Loucy (cell line): ENCODE data around the gene GBP2.
"Not testable (repeated sequence)": the region's sequence is repeated elsewhere in the genome, so short reads cannot be mapped to it uniquely, and the experiment has no call there.

Source experiments
- H2AFZ ChIP-seq: fragments of 200-600 bp; sonication (generic); 2 replicates; pipeline ENCODE4 v1.6.0; 2016; ENCODE audit warnings: antibody characterized with exemption, mild to moderate bottlenecking, low read length, moderate library complexity
- H3F3A ChIP-seq: fragments of 200-600 bp; 2 replicates; pipeline ENCODE4 v1.6.0; 2016; ENCODE audit warnings: antibody characterized with exemption, low read depth, mild to moderate bottlenecking
- H3K27me3 ChIP-seq: fragments of 200-600 bp; sonication (generic); 2 replicates; pipeline ENCODE4 v1.6.1; 2014; ENCODE audit warnings: low read length, mild to moderate bottlenecking; ENCODE audit not compliant: insufficient read depth, poor library complexity, severe bottlenecking
- H3K36me3 ChIP-seq: fragments of 200-600 bp; sonication (generic); 2 replicates; pipeline ENCODE4 v1.6.1; 2016; ENCODE audit warnings: low read length; ENCODE audit not compliant: insufficient read depth
- H3K4me1 ChIP-seq: fragments of 200-600 bp; sonication (generic); 2 replicates; pipeline ENCODE4 v1.5.1; 2014; ENCODE audit warnings: low read length, mild to moderate bottlenecking; ENCODE audit not compliant: insufficient read depth, poor library complexity, severe bottlenecking
- H3K4me2 ChIP-seq: fragments of 200-600 bp; sonication (generic); 2 replicates; pipeline ENCODE4 v1.6.0; 2014; ENCODE audit warnings: antibody characterized with exemption, low read length, low read depth, mild to moderate bottlenecking; ENCODE audit not compliant: poor library complexity, severe bottlenecking
- H3K4me3 ChIP-seq: fragments of 200-600 bp; sonication (generic); 2 replicates; pipeline ENCODE4 v1.5.1; 2014; ENCODE audit warnings: low read length, mild to moderate bottlenecking, mixed read lengths; ENCODE audit not compliant: poor library complexity, severe bottlenecking
- H3K79me2 ChIP-seq: fragments of 200-600 bp; sonication (generic); 2 replicates; pipeline ENCODE4 v1.6.1; 2014; ENCODE audit warnings: low read length; ENCODE audit not compliant: insufficient read depth
- H3K9ac ChIP-seq: fragments of 200-600 bp; sonication (generic); 2 replicates; pipeline ENCODE4 v1.6.0; 2014; ENCODE audit warnings: mild to moderate bottlenecking, low read depth, low read length, moderate library complexity; ENCODE audit not compliant: poor library complexity, severe bottlenecking
- H3K9me2 ChIP-seq: fragments of 200-600 bp; sonication (generic); replicated peaks from 2 replicates; pipeline ENCODE4 v1.6.1; 2016; ENCODE audit warnings: low read depth, low read length, mixed read lengths
- H3K9me3 ChIP-seq: fragments of 200-600 bp; sonication (generic); 2 replicates; pipeline ENCODE4 v1.6.1; 2014; ENCODE audit warnings: mild to moderate bottlenecking, antibody characterized with exemption, low read length, low read depth; ENCODE audit not compliant: insufficient read depth
- H4K20me1 ChIP-seq: fragments of 200-600 bp; sonication (generic); 2 replicates; pipeline ENCODE4 v1.6.0; 2014; ENCODE audit warnings: antibody characterized with exemption, low read length, mild to moderate bottlenecking; ENCODE audit not compliant: insufficient read depth, poor library complexity, severe bottlenecking
- EZH2phosphoT487 ChIP-seq: fragments of 200-600 bp; IDR thresholded peaks from 2 replicates; pipeline ENCODE4 v1.6.1; 2018; ENCODE audit warnings: antibody characterized with exemption, mild to moderate bottlenecking, moderate library complexity, borderline replicate concordance
- TF ChIP-seq, protein P1 (sequence below): fragments of 200-600 bp; sonication (generic); conservative IDR thresholded peaks from 2 replicates; pipeline ENCODE4 v1.5.1; 2014; ENCODE audit warnings: mild to moderate bottlenecking, antibody characterized with exemption, low read length

The GBP2 gene

DNA sequence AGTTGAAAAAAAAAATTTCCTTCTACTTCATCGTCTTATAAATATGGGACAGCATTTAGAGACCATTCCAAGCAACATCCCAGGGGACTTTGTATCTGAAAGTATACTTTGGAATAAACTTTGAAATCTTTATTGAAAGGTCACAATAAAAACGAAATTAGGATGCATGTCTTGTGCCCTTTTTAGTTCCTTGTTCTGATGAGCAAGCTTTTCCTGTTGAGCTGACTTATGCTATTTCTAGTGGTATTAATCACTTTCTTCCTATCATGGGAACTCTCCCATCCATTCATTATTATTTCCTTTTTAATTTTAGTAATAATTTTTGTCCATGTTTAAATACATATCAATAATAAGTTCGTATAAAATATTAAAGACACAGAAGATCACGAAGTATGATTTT, 4.0 kb upstream of the GBP2 start:
- Histone ChIP-seq H3K36me3 (no peaks in the 10 kb centered on the region), H3K79me2 (no peaks in the 10 kb centered on the region), H3K9me2 (no peaks in the 10 kb centered on the region), H4K20me1 (no peaks in the 10 kb centered on the region), H3F3A (no peaks in the 10 kb centered on the region), H3K4me3 (no peak overlapping the region), H3K9ac (no peak overlapping the region), H2AFZ (peak overlapping the region; percentile 91; the same call in 1 of the 2 replicates), H3K9me3 (no peaks in the 10 kb centered on the region), H3K4me2 (peak overlapping the region; percentile 76), H3K4me1 (peaks cover 34% of the 10 kb centered on the region), H3K27me3 (no peaks in the 10 kb centered on the region)
- no peak for TF ChIP-seq EZH2phosphoT487
- TF ChIP-seq, protein P1, sequence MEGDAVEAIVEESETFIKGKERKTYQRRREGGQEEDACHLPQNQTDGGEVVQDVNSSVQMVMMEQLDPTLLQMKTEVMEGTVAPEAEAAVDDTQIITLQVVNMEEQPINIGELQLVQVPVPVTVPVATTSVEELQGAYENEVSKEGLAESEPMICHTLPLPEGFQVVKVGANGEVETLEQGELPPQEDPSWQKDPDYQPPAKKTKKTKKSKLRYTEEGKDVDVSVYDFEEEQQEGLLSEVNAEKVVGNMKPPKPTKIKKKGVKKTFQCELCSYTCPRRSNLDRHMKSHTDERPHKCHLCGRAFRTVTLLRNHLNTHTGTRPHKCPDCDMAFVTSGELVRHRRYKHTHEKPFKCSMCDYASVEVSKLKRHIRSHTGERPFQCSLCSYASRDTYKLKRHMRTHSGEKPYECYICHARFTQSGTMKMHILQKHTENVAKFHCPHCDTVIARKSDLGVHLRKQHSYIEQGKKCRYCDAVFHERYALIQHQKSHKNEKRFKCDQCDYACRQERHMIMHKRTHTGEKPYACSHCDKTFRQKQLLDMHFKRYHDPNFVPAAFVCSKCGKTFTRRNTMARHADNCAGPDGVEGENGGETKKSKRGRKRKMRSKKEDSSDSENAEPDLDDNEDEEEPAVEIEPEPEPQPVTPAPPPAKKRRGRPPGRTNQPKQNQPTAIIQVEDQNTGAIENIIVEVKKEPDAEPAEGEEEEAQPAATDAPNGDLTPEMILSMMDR: no peak

DNA sequence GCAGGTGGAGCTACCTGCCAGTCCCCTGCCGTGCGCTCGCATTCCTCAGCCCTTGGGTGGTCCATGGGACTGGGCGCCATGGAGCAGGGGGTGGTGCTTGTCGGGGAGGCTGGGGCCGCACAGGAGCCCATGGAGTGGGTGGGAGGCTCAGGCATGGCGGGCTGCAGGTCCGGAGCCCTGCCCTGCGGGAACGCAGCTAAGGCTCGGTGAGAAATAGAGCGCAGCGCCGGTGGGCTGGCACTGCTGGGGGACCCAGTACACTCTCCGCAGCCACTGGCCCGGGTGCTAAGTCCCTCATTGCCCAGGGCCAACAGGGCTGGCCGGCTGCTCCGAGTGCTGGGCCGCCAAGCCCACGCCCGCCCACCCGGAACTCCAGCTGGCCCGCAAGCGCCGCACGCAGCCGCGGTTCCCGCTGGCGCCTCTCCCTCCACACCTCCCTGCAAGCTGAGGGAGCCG, 2.1 kb upstream of the GBP2 start:
- not testable (repeated sequence) for H3K9ac ChIP-seq, H3K79me2 ChIP-seq, H3K4me3 ChIP-seq, H4K20me1 ChIP-seq, H3K27me3 ChIP-seq, H2AFZ ChIP-seq, H3K9me2 ChIP-seq, H3K36me3 ChIP-seq, H3K4me2 ChIP-seq, H3F3A ChIP-seq, H3K9me3 ChIP-seq
- peaks cover 40% of the 10 kb centered on the region for H3K4me1 ChIP-seq

DNA sequence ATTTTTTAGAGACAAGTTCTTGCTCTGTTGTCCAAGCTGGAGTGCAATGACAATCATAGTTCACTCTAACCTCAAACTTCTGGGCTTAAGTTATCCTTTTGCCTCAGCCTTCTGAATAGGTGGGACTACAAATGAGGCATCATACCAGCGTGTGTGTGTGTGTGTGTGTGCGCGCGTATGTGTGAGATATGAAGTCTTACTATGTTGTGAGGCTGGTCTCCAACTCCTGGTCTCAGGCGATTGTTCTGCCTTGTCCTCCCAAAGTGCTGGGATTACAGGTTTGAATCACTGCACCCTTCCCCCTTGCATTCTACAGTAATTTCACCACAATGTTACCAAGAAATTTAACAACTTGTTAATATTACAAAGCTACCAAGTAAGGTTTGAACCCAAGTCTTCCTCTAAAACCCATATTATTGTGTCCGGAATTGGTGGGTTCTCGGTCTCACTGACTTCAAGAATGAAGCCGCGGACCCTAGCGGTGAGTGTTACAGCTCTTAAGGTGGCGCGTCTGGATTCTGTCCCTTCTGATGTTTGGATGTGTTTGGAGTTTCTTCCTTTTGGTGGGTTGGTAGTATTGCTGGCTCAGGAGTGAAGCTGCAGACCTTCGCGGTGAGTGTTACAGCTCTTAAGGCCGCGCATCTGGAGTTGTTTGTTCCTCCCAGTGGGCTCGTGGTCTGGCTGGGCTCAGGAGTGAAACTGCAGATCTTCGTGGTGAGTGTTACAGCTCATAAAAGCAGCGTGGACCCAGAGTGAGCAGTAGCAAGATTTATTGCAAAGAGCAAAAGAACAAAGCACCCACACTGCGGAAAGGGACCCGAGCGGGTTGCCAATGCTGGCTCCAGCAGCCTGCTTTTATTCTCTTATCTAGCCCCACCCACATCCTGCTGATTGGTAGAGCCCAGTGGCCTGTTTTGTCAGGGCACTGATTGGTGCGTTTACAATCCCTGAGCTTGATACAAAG, 970 bp upstream of the GBP2 start:
- H3K4me3 ChIP-seq: peak overlapping the region; percentile 11
- H3F3A ChIP-seq, H3K9me2 ChIP-seq, H4K20me1 ChIP-seq, H3K27me3 ChIP-seq, H3K9ac ChIP-seq, H3K36me3 ChIP-seq, H3K9me3 ChIP-seq, H3K79me2 ChIP-seq, H2AFZ ChIP-seq: not testable (repeated sequence)
- peaks cover 40% of the 10 kb centered on the region for H3K4me1 ChIP-seq
- peak overlapping the region; percentile 62 for H3K4me2 ChIP-seq

DNA sequence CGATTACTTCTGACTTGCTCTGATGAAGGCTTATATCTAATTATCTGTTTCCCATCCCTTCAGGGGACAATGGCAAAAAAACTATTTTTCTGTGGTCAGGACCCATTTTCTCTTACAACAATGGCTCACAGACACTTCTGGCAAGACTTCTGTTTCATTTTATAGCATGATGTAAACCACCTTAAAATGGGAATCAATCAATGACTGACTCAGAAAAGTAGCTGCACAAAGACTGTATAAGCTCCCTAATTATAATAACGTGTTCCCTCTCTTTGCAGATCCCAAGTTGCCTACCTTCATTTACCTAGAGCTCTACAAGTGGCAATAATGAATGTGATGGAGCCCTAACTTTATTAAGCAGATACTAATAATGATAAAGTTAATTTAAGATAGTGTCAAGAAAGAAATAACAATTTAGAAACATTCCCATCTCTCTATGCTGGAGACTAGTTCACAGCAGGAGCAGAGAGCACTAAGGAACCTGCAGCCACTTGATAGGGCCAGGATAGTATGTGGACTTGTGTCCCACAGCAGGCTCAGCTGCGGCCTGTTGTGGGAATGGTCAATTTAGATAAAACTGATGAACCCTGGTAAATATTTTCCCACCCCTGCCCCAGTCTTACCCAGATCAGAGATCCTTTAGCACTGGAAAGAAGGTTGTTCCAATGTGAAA, 538 bp downstream of the GBP2 start:
- Histone ChIP-seq H2AFZ (peak overlapping the region; percentile 31; the same call in 1 of the 2 replicates), H3K79me2 (no peaks in the 10 kb centered on the region), H3K9me3 (no peaks in the 10 kb centered on the region), H3K36me3 (no peaks in the 10 kb centered on the region), H3K4me2 (peak overlapping the region; percentile 62), H3K4me1 (peaks cover 44% of the 10 kb centered on the region), H3F3A (no peaks in the 10 kb centered on the region), H4K20me1 (no peaks in the 10 kb centered on the region), H3K27me3 (no peaks in the 10 kb centered on the region), H3K9ac (peak overlapping the region; percentile 8), H3K9me2 (no peaks in the 10 kb centered on the region), H3K4me3 (peak overlapping the region; percentile 46)
- TF ChIP-seq, protein P1: no peak
- TF ChIP-seq EZH2phosphoT487: no peak
